Heart left ventricle (tissue), 13 donors: Measurements from ENCODE around the gene GPC6.

Source experiments
- CTCF ChIP-seq, 12 donors: fragments of 200-600 bp; sonication (generic) in 4 of 12; IDR thresholded peaks; one replicate each; pipeline versions ENCODE4 v1.5.0 to v1.8.0; 2018 to 2022; ENCODE audit warnings: antibody characterized with exemption in 12 of 12, mild to moderate bottlenecking in 5 of 12
- POLR2A ChIP-seq, 2 donors: fragments of 450-650 bp; IDR thresholded peaks; one replicate each; pipeline ENCODE4 v1.6.1; 2017; ENCODE audit warnings: antibody characterized with exemption in 2 of 2, mild to moderate bottlenecking in 2 of 2, moderate library complexity in 2 of 2
- donor health status: ischemic (EF 13 %, LVEDD 7.1; RV severe dilation, severe dysfunction).
- donor health status: DM: no; HTN: yes; CAD: no.
- donor health status: DM: no; HTN: no; CAD: no.
- donor health status: ischemic (EF 25% LVEDD 6.9; RV normal size, moderate dysfunction).
- donor health status: ischemic (EF 25% LVEDD 5.7; RV mildly dilated, moderate dysfunction).
- donor health status: ischemic (EF 35%, LVEDD 5.7; RV mildly dilated, moderate dysfunction).
- donor health status: nonischemic (EF 11% LVEDD 7.7; RV severe dilation, severe dysfunction).
- donor health status: DM: yes; HTN: yes; CAD: no.
- donor health status: PGD.
- donor health status: ischemic (EF 29% LVEDD 5.4; RV normal size, mild dysfunction).
- donor health status: nonischemic (EF 23%, LVEDD 6.1; RV moderate dilation, normal function).

- TF ChIP-seq CTCF (IDR thresholded peaks at IDR 0.05) (no peak), POLR2A (IDR thresholded peaks at IDR 0.05) (no peak)
These were observed 621.6 kb downstream of the GPC6 start for GRCh38 chr13:93848247-93848646.
